Loucy (cell line): ENCODE data around the gene ITGA8.

Experiments used
- EZH2phosphoT487 ChIP-seq: fragments of 200-600 bp; IDR thresholded peaks from 2 replicates; pipeline ENCODE4 v1.6.1; 2018; ENCODE audit warnings: antibody characterized with exemption, mild to moderate bottlenecking, moderate library complexity, borderline replicate concordance
- TF ChIP-seq, protein P1 (sequence below): fragments of 200-600 bp; sonication (generic); conservative IDR thresholded peaks from 2 replicates; pipeline ENCODE4 v1.5.1; 2014; ENCODE audit warnings: mild to moderate bottlenecking, antibody characterized with exemption, low read length

DNA sequence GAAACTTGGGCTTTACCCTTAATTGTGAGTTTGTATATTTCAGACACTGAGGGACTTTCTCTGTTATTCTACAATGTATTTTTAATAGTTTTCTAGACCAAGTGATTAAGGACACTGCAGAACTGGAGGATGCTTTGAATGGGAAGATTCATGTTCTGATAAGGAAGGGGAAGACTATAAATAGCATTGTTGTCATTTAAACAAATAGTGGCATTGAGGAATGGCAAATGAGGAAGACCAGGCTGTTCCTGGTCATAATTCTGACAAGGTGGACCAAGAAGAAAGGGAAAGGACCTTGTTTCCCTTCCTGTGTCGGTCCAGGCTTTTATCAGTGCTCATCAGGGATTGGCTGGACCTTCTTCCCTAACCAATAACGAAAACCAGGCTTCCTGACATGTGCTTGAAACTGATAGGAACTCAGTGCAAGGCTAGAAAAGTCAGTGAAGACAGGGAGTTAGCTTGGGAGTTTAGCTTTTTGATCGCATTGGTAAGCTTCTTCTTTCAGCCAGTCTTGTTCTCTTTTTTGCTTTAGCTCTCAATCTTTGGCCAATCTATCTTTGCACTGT, 116.2 kb downstream of the ITGA8 start:
- TF ChIP-seq, protein P1, sequence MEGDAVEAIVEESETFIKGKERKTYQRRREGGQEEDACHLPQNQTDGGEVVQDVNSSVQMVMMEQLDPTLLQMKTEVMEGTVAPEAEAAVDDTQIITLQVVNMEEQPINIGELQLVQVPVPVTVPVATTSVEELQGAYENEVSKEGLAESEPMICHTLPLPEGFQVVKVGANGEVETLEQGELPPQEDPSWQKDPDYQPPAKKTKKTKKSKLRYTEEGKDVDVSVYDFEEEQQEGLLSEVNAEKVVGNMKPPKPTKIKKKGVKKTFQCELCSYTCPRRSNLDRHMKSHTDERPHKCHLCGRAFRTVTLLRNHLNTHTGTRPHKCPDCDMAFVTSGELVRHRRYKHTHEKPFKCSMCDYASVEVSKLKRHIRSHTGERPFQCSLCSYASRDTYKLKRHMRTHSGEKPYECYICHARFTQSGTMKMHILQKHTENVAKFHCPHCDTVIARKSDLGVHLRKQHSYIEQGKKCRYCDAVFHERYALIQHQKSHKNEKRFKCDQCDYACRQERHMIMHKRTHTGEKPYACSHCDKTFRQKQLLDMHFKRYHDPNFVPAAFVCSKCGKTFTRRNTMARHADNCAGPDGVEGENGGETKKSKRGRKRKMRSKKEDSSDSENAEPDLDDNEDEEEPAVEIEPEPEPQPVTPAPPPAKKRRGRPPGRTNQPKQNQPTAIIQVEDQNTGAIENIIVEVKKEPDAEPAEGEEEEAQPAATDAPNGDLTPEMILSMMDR, result no peak
- TF ChIP-seq EZH2phosphoT487, result no peak
